Stimulated activated CD8-positive, alpha-beta memory T cell treated with anti-CD3 and anti-CD28 coated beads, Interleukin-15, amount 100 ng/mL, for 4 hours (primary cell): ENCODE measurements around the gene MIS18A.

Source experiments
- DNase-seq, 2 donors: peaks; one replicate each; pipeline ENCODE4 v3.0.0-alpha.2; 2020; ENCODE audit warnings: low read depth in 2 of 2

The MIS18A gene

DNA sequence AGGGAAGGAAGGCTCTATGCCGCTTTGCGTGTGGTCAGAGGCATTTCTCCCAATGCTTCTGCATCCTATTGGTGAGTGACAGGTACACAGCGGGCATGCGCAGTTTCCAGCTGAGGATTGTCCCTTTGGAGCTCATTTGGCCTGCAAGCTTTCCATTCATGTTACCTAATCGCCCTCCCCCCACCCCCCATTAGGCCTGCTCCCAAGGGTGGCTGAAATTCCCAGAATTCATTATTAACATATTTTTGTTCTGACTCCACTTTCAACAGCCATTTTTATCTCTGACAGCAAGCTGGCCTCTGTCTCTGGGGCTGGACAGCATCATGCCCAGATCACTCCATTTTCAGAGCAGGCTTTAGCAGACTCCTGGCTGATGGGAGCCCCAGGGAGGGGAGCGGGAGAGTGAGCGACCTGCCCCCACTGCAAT, 25.6 kb downstream of the MIS18A start:
- DNase-seq: no peak

DNA sequence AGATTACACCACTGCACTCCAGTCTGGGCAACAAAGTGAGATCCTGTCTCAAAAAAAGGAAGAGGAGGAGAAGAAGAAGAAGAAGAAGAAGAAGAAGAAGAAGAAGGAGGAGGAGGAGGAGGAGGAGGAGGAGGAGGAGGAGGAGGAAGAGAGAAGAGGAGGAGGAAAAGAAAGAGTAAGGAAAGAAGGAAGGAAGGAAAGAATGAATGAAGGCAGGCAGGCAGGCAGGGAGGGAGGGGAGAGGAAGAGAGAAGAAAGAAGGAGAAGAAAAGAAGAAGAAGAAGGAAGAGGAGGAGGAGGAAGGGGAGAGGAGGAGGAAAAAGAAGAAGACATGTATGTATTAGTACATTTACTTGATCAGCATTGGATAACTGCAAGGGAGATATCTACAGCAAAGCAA, 26.7 kb downstream of the MIS18A start:
- DNase-seq: no peak

DNA sequence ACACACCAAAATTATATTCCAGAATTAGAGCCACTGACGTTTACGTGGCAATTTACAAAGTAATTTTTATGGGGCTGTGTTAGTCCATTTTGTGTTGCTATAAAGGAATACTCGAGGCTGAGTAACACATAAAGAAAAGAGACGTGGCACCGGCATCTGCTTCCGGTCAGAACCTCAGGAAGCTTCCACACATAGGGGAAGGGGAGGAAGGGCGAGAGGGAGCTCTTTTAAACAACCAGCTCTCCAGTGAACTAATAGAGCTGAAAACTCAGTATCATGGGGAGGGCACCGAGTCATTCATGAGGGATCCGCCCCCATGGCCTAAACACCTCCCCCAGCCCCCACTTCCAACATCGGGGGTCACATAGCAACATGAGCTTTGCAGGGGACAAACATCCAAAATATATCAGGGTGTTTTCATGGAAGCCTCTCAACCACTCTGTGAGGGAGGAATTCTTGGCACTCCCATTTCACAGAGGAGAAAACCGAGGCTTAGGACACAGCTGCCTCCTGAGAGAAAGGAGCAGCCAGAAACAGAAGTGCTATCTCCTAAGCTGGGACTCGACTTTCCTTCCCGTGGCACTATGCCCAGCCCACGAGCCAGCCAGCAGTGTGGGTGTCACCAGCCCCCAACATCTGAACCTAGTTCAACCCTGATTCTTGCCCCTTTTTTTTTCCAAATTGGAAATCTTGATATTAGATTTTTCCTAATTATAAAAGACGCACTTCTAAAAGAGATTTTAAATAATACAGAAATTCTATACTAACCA, 29.2 kb downstream of the MIS18A start:
- DNase-seq: no peak

DNA sequence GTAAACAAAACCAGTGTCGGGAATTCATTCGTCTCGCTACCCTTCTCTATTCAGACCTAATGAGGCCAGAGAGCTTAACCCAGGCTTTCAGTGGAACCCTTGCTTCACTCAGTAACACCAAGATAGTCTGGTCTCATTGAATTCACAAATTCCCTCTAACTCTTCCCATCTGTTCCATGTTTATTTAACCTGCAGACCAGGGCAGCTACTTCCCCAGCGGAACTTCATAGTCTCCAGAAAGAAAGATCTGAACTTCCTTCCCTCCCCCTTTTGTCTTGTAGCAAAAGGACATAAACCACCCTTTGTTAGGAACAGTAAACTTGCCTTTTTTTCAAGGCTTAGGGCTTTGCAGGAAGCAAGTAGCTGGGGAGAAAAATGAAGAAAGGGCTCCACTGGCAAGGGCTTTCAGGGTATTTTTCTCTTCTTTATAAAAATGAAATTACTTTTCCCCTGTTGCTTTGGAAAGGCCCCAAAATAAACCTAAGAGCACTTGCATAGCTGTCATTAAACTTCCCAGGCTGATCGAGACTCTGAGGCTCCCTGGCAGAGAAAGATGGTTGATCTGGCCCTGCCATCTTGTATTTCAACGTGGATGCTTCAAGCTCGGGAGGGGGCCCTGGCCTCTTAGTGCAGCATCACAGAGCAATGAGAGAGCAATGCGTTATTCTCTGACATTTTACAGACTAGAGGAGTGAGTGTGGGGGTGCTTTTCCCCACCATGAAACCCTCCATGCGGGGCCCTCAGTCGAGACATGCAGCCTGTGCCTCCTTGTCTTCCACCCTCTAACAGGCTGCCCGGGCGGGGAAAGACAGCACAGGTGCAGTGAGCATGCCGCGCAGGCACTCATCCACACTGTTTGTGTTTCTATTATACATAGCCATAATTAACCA, 30.0 kb downstream of the MIS18A start:
- no peak for DNase-seq

DNA sequence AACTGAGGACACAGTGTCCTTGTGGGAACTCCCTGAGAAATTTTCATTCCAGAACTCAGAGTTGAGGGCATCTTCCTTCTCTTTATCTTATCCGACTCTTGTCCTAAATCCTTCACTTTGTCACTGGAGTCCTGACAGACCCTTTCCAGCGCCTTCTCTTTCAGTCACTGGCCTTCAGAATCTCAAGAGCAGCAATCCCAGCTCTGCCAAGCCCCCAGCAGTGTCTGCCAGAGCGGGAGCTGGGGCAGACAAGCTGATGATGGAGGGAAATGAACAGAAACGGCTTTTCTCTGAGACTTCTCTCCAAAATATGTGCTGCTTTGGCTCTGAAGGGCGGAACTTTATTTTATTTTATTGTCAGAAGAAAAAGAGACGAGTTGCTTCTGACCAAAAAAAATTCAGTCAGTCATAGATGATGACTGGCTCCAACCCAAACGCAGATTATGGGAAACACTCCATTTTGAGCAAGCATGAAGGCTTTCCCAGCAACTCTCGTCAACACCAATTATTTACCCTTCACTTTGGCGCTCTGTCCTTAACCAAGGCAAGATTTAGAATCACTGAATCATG, 32.2 kb downstream of the MIS18A start:
- DNase-seq: no peak

DNA sequence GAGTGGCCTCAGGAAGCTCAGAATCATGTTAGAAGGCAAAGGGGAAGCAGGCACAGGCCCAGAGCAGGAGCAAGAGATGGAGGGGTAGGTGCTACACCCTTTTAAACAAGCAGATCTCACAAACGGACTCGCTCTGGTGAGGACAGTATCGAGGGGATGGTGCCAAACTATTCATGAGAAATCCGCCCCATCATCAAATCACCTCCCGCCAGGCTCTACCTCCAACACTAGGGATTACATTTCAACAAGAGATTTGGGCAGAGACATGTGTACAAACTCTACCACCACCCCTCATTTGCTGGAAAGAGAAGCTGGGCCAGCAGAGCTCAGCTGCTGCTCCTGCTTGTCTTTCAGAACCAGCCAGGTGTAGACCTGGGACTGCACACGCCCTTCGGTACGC, 32.9 kb downstream of the MIS18A start:
- no peak for DNase-seq

DNA sequence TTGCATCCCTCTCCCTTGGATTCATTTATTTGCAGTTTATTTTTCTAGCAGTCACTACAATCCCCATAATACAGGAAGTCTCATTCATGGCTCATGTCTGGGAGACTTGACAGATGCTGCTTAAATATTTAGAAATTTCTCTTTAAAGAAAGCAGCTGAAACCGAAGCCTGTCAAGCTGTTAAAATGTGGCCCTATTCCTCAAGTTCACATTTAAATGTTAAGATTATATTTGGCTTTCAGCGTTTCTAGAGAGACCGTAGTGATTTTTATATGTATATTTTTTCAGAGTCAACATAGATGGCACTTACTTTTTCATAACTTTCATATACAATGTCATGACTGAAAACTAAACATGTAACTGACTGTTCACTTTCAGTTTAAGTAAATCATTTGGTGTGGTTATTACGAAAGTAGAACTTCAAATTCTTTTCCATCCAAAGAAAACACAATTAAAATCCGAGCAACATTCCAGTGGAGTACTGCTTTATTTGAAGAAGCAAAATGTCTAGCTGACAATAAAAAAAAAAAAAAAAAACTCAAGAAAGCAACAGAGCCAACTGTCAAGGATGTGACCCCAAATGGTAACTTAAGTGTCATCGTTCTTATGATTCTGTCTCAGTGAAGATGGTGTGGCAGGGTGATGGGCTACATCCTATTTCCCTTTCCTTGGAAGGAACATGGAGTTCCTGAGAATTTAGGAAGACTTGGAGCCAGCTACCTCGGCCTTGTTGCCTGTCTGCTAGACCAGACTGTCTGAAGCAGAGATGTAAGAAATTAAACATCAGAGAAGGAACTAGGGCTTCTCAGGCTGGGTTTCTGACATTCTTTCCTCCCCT, 37.8 kb downstream of the MIS18A start:
- no peak for DNase-seq

DNA sequence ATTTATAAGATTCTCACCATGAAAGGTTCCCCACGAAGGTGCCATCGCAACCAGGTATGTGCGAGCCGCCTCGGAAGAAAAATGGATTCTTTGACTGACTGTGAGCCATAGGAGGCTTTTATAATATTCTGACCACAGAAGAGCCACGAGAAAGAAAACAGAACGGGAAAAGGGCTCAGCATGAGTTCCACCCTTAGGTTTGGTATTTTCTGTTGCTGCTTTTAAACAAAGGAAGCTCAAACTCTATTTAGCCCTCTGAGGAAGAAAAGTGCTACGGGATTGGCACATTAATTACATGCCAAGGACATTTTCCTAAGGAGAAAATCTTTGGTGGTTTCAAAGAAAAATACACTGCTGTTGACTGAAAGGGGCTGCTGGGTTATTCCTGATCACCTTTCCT, 39.3 kb downstream of the MIS18A start:
- no peak for DNase-seq

DNA sequence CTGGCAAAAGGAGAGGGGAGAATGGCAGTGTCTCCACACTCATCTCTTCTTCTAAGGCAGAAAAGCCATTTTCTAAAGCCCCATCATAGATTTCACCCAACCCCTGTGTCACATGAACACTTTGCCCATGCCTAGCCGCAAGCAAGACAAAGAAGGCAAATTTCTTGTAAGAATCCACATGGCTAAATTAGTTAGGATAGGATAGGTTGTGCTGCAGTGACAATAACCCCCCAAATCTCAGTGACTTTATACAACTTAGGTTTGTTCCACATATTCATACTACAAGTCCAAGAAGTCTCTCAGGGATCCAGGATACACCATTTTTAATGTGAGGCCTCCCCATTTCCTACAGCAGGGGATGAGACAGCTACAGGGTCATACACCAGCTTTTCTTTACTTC, 40.8 kb downstream of the MIS18A start:
- no peak for DNase-seq

DNA sequence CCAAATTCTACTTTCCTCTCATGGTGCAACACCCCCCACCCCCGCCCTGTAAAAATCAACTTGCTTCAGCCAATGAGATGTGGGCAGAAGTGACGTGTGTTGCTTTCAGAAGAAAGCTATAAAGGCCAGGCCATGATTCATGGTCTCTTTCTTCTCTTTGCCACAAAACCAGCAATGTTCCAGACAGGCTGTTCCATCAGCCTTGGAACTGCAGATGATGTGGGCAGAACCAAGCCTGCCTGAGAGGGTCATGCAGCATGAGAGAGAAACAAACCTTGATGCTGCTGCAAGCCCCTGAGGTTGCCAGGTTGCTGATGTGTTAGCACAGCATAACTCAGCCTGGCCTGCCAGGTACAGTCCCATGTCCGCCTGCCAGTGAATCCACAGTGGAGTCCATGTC, 41.8 kb downstream of the MIS18A start:
- DNase-seq: no peak

DNA sequence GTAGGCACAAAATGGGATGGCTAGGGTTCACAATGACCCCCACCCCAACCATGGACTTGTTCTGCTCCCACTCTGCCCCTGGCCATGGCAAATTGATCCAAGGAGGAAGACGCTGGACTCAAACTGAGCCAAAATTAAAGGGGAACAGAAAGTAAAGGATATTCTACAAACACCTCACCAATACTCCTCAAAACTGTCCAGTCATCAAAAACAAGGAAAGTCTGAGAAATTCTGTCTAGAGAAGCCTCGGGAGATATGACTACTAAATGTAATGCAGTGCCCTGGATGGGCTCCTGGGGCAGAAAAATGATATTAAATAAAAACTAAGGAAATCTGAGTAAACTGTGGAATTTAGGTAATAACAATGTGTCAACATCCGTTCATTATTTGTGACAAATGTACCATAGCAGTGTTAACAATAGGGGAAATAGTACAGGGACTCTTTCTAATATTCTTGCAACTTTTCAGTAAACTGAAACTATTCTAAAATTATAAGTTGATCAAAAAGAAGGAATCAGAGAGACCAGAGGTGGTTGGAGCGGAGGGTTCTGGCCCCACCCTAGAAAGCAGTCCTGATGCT, 45.0 kb downstream of the MIS18A start:
- DNase-seq: no peak

DNA sequence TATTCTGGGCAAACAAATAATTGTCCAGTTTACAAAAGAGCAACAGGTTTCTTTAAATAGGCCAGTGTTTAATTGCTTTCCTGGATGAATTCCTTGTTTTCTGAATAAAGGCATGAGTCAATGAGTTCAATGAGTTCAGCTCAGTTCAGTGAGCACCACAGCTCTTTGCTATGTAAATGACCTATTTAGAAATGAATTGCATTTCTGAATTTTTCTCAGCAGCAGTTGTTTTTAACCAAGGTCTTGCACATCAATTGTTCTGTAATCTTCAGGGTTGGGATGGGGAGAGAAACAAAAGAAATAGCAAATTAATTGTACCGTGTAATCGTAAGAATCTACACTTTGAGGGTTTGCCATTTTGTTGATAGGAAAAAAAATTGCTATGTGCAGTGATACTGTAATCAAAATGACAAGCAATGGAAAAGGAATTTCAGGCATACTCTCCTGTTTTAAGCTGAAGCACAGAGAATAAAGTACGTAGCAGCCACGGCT, 45.7 kb downstream of the MIS18A start:
- no peak for DNase-seq

DNA sequence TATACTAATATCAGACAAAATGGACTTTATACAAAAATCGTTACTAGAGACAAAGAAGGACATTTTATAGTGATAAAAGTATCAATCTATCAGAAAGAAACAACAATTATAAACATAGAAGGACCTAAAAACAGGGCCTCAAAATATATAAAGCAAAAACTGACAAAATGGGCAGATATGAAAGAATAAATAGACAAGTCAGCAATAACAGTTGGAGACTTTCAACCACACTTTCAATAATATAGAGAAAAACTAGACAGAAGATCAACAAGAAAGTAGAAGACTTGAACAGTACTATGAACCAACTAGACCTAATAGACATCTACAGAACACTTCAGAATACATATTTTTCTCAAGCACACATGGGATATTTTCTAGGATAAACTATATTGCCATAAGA, 52.4 kb downstream of the MIS18A start:
- DNase-seq: no peak
